ENCODE results near the gene LY6G5C. TPM values are rescaled to one million over a fixed set of nuclear protein-coding genes. Genes with fewer than 3 reads are reported as not detected.

The LY6G5C gene
- total and polyA plus RNA-seq, 2 of the 13 experiments (the other 11 are each of a cell fraction or from before 2014, with no cell fraction given) = 0.33 to 0.55 TPM

DNA sequence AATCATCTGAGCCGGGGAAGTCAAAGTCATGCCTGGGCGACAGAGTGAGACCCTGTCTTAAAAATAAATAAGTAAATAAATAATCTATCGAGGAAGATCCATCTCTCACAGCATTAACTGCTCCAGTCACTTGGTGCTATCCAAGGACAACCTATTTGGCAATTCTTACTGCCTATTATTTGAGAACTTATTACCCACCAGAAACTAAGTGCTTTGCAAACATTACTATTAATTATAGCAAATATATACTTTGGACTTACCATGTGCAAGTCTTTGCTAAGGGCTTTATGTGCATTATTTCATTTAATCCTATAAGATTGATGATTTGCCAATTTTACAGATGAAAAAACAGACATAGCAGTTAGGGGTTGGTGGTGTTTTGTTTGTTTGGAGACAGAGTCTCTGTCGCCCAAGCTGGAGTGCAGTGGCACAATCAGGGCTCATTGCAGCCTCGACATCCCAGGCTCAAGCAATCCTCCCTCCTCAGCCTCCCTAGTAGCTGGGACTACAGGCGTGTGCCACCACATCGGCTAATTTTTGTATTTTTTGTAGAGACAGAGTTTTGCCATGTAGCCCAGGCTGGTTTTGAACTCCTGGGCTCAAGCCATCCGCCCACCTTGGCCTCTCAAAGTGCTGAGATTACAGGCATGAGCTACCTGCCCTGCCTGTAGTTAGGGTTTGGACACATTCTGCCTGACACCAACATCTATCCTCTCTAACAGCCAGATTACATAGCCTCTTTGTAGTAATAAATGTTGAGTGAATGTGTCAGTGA is 26.1 kb downstream of the LY6G5C start (continued):
- TF ChIP-seq, protein P1, sequence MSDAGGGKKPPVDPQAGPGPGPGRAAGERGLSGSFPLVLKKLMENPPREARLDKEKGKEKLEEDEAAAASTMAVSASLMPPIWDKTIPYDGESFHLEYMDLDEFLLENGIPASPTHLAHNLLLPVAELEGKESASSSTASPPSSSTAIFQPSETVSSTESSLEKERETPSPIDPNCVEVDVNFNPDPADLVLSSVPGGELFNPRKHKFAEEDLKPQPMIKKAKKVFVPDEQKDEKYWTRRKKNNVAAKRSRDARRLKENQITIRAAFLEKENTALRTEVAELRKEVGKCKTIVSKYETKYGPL (CRISPR knock-in tag; IDR thresholded peaks at IDR 0.05) = no peak
- TF ChIP-seq, protein P2, sequence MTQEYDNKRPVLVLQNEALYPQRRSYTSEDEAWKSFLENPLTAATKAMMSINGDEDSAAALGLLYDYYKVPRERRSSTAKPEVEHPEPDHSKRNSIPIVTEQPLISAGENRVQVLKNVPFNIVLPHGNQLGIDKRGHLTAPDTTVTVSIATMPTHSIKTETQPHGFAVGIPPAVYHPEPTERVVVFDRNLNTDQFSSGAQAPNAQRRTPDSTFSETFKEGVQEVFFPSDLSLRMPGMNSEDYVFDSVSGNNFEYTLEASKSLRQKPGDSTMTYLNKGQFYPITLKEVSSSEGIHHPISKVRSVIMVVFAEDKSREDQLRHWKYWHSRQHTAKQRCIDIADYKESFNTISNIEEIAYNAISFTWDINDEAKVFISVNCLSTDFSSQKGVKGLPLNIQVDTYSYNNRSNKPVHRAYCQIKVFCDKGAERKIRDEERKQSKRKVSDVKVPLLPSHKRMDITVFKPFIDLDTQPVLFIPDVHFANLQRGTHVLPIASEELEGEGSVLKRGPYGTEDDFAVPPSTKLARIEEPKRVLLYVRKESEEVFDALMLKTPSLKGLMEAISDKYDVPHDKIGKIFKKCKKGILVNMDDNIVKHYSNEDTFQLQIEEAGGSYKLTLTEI (CRISPR knock-in tag; conservative IDR thresholded peaks at IDR 0.05) = no peak
- TF ChIP-seq, protein P3, sequence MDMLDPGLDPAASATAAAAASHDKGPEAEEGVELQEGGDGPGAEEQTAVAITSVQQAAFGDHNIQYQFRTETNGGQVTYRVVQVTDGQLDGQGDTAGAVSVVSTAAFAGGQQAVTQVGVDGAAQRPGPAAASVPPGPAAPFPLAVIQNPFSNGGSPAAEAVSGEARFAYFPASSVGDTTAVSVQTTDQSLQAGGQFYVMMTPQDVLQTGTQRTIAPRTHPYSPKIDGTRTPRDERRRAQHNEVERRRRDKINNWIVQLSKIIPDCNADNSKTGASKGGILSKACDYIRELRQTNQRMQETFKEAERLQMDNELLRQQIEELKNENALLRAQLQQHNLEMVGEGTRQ (IDR thresholded peaks at IDR 0.05; ENCODE audit: low read depth, low read length) = no peak
- TF ChIP-seq, protein P3 (CRISPR knock-in tag; IDR thresholded peaks at IDR 0.05; ENCODE audit: borderline replicate concordance) = no peak
- TF ChIP-seq PHF5A (CRISPR knock-in tag; IDR thresholded peaks at IDR 0.05; ENCODE audit: low read depth, unreplicated experiment) = no peak
- TF ChIP-seq, protein P4, sequence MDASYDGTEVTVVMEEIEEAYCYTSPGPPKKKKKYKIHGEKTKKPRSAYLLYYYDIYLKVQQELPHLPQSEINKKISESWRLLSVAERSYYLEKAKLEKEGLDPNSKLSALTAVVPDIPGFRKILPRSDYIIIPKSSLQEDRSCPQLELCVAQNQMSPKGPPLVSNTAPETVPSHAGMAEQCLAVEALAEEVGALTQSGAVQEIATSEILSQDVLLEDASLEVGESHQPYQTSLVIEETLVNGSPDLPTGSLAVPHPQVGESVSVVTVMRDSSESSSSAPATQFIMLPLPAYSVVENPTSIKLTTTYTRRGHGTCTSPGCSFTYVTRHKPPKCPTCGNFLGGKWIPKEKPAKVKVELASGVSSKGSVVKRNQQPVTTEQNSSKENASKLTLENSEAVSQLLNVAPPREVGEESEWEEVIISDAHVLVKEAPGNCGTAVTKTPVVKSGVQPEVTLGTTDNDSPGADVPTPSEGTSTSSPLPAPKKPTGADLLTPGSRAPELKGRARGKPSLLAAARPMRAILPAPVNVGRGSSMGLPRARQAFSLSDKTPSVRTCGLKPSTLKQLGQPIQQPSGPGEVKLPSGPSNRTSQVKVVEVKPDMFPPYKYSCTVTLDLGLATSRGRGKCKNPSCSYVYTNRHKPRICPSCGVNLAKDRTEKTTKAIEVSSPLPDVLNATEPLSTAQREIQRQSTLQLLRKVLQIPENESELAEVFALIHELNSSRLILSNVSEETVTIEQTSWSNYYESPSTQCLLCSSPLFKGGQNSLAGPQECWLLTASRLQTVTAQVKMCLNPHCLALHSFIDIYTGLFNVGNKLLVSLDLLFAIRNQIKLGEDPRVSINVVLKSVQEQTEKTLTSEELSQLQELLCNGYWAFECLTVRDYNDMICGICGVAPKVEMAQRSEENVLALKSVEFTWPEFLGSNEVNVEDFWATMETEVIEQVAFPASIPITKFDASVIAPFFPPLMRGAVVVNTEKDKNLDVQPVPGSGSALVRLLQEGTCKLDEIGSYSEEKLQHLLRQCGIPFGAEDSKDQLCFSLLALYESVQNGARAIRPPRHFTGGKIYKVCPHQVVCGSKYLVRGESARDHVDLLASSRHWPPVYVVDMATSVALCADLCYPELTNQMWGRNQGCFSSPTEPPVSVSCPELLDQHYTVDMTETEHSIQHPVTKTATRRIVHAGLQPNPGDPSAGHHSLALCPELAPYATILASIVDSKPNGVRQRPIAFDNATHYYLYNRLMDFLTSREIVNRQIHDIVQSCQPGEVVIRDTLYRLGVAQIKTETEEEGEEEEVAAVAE (CRISPR knock-in tag; IDR thresholded peaks at IDR 0.05; ENCODE audit: borderline replicate concordance) = no peak
- TF ChIP-seq SRF (IDR thresholded peaks at IDR 0.05; ENCODE audit: low read depth, low read length) = no peak
- TF ChIP-seq HDAC2 (CRISPR knock-in tag; IDR thresholded peaks at IDR 0.05) = no peak
- TF ChIP-seq NBN (conservative IDR thresholded peaks at IDR 0.05) = no peak
- no peak for TF ChIP-seq ZNF839 (CRISPR knock-in tag; IDR thresholded peaks at IDR 0.05; ENCODE audit: borderline replicate concordance)
- TF ChIP-seq ATF1 (CRISPR knock-in tag; IDR thresholded peaks at IDR 0.05) = no peak
- TF ChIP-seq ZNF44 (CRISPR knock-in tag; IDR thresholded peaks at IDR 0.05) = no peak
- TF ChIP-seq ATAD3A (CRISPR knock-in tag; IDR thresholded peaks at IDR 0.05) = no peak
- no peak for TF ChIP-seq ZBTB38 (CRISPR knock-in tag; IDR thresholded peaks at IDR 0.05)
- no peak for TF ChIP-seq ZNF335 (CRISPR knock-in tag; IDR thresholded peaks at IDR 0.05)
- TF ChIP-seq ZC3H4 (CRISPR knock-in tag; IDR thresholded peaks at IDR 0.05; ENCODE audit: borderline replicate concordance) = 0 out of 2 replicates have a peak, but pooled peaks have one; percentile 83
- no peak for TF ChIP-seq TARDBP (CRISPR knock-in tag; IDR thresholded peaks at IDR 0.05)
- no peak for TF ChIP-seq SKI (IDR thresholded peaks at IDR 0.05; ENCODE audit: partially characterized antibody)
- 0 out of 2 replicates have a peak, but pooled peaks have one; percentile 17 for TF ChIP-seq ZNF121 (CRISPR knock-in tag; IDR thresholded peaks at IDR 0.05)
- TF ChIP-seq, protein P5, sequence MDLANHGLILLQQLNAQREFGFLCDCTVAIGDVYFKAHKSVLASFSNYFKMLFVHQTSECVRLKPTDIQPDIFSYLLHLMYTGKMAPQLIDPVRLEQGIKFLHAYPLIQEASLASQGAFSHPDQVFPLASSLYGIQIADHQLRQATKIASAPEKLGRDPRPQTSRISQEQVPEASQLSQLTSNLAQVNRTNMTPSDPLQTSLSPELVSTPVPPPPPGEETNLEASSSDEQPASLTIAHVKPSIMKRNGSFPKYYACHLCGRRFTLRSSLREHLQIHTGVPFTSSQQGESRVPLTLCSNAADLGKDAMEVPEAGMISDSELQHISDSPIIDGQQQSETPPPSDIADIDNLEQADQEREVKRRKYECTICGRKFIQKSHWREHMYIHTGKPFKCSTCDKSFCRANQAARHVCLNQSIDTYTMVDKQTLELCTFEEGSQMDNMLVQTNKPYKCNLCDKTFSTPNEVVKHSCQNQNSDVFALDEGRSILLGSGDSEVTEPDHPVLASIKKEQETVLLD (CRISPR knock-in tag; IDR thresholded peaks at IDR 0.05; ENCODE audit: low read depth) = no peak
